ENCODE data around the gene RNU1-2. TPM values are rescaled to one million over a fixed set of nuclear protein-coding genes. Genes with fewer than 3 reads are reported as not detected.
"Not testable (repeated sequence)": the region's sequence is repeated elsewhere in the genome, so short reads cannot be mapped to it uniquely, and the experiment has no call there.

Gene RNU1-2
- total RNA-seq (2012; rRNA removed), result under 0.01 TPM in 2 replicates
- polyA plus RNA-seq (2012; rRNA removed), result not detected in 2 replicates
- polyA plus RNA-seq (2012; cell fraction: cytosol; rRNA removed), result not detected in 2 replicates
- polyA plus RNA-seq (2012; cell fraction: nucleus; rRNA removed; ENCODE audit: low replicate concordance), result not detected in 2 replicates
- Bru-seq, nascent RNA, result percentile 81 among the genes with signal in this experiment
- BruChase-seq, experiment 1, labeled RNA remaining after a 6-hour chase, result percentile 47 among the genes with signal in this experiment
- percentile 54 among the genes with signal in this experiment for BruChase-seq, experiment 2, labeled RNA remaining after a 2-hour chase
- long read RNA-seq, result 0 reads

DNA sequence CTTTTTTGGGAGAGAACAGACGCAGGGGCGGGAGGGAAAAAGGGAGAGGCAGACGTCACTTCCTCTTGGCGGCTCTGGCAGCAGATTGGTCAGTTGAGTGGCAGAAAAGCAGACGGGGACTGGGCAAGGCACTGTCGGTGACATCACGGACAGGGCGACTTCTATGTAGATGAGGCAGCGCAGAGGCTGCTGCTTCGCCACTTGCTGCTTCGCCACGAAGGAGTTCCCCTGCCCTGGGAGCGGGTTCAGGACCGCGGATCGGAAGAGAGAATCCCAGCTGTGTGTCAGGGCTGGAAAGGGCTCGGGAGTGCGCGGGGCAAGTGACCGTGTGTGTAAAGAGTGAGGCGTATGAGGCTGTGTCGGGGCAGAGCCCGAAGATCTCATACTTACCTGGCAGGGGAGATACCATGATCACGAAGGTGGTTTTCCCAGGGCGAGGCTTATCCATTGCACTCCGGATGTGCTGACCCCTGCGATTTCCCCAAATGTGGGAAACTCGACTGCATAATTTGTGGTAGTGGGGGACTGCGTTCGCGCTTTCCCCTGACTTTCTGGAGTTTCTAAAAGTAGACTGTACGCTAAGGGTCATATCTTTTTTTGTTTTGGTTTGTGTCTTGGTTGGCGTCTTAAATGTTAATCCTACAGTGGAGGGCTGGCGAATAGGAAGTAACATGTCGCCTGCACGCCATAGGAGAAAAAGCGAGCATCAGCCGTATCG lies at the start of gene RNU1-2:
Gene RNU1-2, plus strand, starts transcription at position 383 of the 718 bp plus-strand sequence.
- H4K5ac ChIP-seq (ENCODE audit: low read depth, low read length), result peak within 1 kb of the TSS; percentile 87
- H3K36me3 ChIP-seq (ENCODE audit: control insufficient read depth, insufficient read depth, low read length); CTCF ChIA-PET; H2BK15ac ChIP-seq (ENCODE audit: low read depth, low read length); in situ Hi-C loops (cut with MboI; ENCODE audit: low sequenced_read_pairs); H3K79me1 ChIP-seq (ENCODE audit: low read depth in 1 of 2, low read length in 2 of 2); H3K9me1 ChIP-seq (ENCODE audit: insufficient read depth, low read length); H3K9me3 ChIP-seq (ENCODE audit: control insufficient read depth, insufficient read depth, low read length); dilution Hi-C loops (cut with HindIII; ENCODE audit: low sequenced_read_pairs, unreplicated experiment); H3K4me1 ChIP-seq (ENCODE audit: control insufficient read depth, insufficient read depth, low read length); H3K27me3 ChIP-seq (ENCODE audit: control insufficient read depth, insufficient read depth, low read length); H2AK9ac ChIP-seq (replicated peaks; ENCODE audit: low read depth, low read length, poor library complexity); POLR2A ChIA-PET (ENCODE audit: unreplicated experiment): not testable (repeated sequence)
- peak within 1 kb of the TSS; percentile 90 for H2BK5ac ChIP-seq (ENCODE audit: low read depth, low read length, poor library complexity, severe bottlenecking)
- H2BK20ac ChIP-seq (ENCODE audit: low read depth, low read length), result peak within 1 kb of the TSS; percentile 96
- 0% methylated on average over 6 of the region's 39 CpGs; no CpG with 5 or more reads in 1 of the 2 experiments for WGBS, 2 experiments (ENCODE audit: extremely low coverage in 2 of 2, insufficient read length in 1 of 2)
- peak within 1 kb of the TSS; percentile 99 for H4K91ac ChIP-seq (ENCODE audit: insufficient read depth, low read depth, low read length)
- BruUV-seq (replicated peaks), result TSS peak; percentile 98
- intact Hi-C loops (cut with micrococcal nuclease), result loop anchor here (1.0 kb wide), 1 partner anchor 10 kb away; no protein-coding TSS in a partner anchor
- H2AFZ ChIP-seq (replicated peaks; ENCODE audit: low read length, poor library complexity), result peak within 1 kb of the TSS; percentile 78
- H3K18ac ChIP-seq (ENCODE audit: low read depth, low read length), result peak within 1 kb of the TSS; percentile 81
- H3K27ac ChIP-seq (ENCODE audit: insufficient read depth, low read length), result peak within 1 kb of the TSS; percentile 84
- peak within 1 kb of the TSS; percentile 93 for H3K9ac ChIP-seq (ENCODE audit: low read depth, low read length)
- ATAC-seq (ENCODE audit: low read depth), result peak; percentile 100
- H3K4me2 ChIP-seq (ENCODE audit: low read depth, low read length), result peak within 1 kb of the TSS; percentile 89
- H3K56ac ChIP-seq (ENCODE audit: extremely low read depth, insufficient read depth, low read length), result peak within 1 kb of the TSS; percentile 98
- peak; percentile 77 for TF ChIP-seq MAZ (IDR thresholded peaks at IDR 0.05; ENCODE audit: borderline replicate concordance, low read depth, low read length)
- 0 out of 2 replicates have a peak, but pooled peaks have one; percentile 44 for TF ChIP-seq CHD1 (IDR thresholded peaks at IDR 0.05; ENCODE audit: low read depth, low read length)
- TF ChIP-seq BHLHE40 (IDR thresholded peaks at IDR 0.05; ENCODE audit: low read depth, low read length), result peak; percentile 17; the same call in 1 of the 2 replicates
- TF ChIP-seq MAFK (IDR thresholded peaks at IDR 0.05; ENCODE audit: low read depth, low read length), result 0 out of 2 replicates have a peak, but pooled peaks have one; percentile 15
- peak; percentile 95 for TF ChIP-seq POLR2A (IDR thresholded peaks at IDR 0.05; ENCODE audit: low read depth, low read length)
- H3K23ac ChIP-seq (ENCODE audit: low read depth, low read length), result peak within 1 kb of the TSS; percentile 60
- peak within 1 kb of the TSS; percentile 59 for H3K4me3 ChIP-seq (ENCODE audit: insufficient read depth, low read depth, low read length)
- H4K20me1 ChIP-seq (ENCODE audit: insufficient read depth, low read length), result peaks cover 11% of the 10 kb centered on the region
- H2AK5ac ChIP-seq (ENCODE audit: low read depth, low read length), result peak within 1 kb of the TSS; percentile 73
- DNase-seq, result peak; percentile 100
- H2BK120ac ChIP-seq (ENCODE audit: low read depth, low read length), result peak within 1 kb of the TSS; percentile 97
- H4K8ac ChIP-seq (ENCODE audit: low read depth in 2 of 2, low read length in 2 of 2), result peak within 1 kb of the TSS; percentile 87 to 93
- H3K4ac ChIP-seq (ENCODE audit: low read depth, low read length), result peak within 1 kb of the TSS; percentile 96
- peak within 1 kb of the TSS; percentile 84 for H3K14ac ChIP-seq (replicated peaks; ENCODE audit: low read depth, low read length)

DNA sequence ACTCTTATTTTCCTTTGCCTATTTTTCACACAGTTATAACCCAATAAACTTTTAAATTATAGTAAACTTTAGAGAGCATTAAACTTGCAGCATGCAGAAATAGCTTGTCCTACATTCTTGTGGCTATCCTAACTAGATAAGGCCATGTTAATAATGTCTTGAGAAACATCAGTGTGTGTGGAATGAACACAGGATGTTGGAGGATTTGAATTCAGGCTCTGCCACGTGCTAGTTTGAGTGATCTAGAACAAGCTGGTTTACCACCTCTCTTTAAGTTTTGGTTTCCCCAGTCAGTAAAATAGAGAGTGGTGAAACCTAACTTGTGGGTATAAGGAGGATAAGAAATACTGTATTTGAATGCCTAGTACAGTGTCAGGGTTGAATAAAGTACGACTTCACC lies 39.6 kb upstream of the RNU1-2 start:
- DNase-seq; H2AK5ac ChIP-seq (ENCODE audit: low read depth, low read length); H3K23ac ChIP-seq (ENCODE audit: low read depth, low read length); H3K9me3 ChIP-seq (ENCODE audit: control insufficient read depth, insufficient read depth, low read length); H3K79me1 ChIP-seq (ENCODE audit: low read depth in 1 of 2, low read length in 2 of 2); H3K27ac ChIP-seq (ENCODE audit: insufficient read depth, low read length); H4K8ac ChIP-seq (ENCODE audit: low read depth in 2 of 2, low read length in 2 of 2); H2BK20ac ChIP-seq (ENCODE audit: low read depth, low read length); H3K4ac ChIP-seq (ENCODE audit: low read depth, low read length); intact Hi-C loops (cut with micrococcal nuclease); H2BK5ac ChIP-seq (ENCODE audit: low read depth, low read length, poor library complexity, severe bottlenecking); H3K4me3 ChIP-seq (ENCODE audit: insufficient read depth, low read depth, low read length); ATAC-seq (ENCODE audit: low read depth); H3K4me2 ChIP-seq (ENCODE audit: low read depth, low read length); H3K4me1 ChIP-seq (ENCODE audit: control insufficient read depth, insufficient read depth, low read length); H2AK9ac ChIP-seq (replicated peaks; ENCODE audit: low read depth, low read length, poor library complexity); H3K36me3 ChIP-seq (ENCODE audit: control insufficient read depth, insufficient read depth, low read length); H2AFZ ChIP-seq (replicated peaks; ENCODE audit: low read length, poor library complexity); H3K27me3 ChIP-seq (ENCODE audit: control insufficient read depth, insufficient read depth, low read length); H3K14ac ChIP-seq (replicated peaks; ENCODE audit: low read depth, low read length); H3K9ac ChIP-seq (ENCODE audit: low read depth, low read length); H3K18ac ChIP-seq (ENCODE audit: low read depth, low read length); H4K91ac ChIP-seq (ENCODE audit: insufficient read depth, low read depth, low read length); H2BK120ac ChIP-seq (ENCODE audit: low read depth, low read length); H2BK15ac ChIP-seq (ENCODE audit: low read depth, low read length); H3K9me1 ChIP-seq (ENCODE audit: insufficient read depth, low read length); H3K56ac ChIP-seq (ENCODE audit: extremely low read depth, insufficient read depth, low read length); BruUV-seq (replicated peaks); H4K20me1 ChIP-seq (ENCODE audit: insufficient read depth, low read length); H4K5ac ChIP-seq (ENCODE audit: low read depth, low read length); in situ Hi-C loops (cut with MboI; ENCODE audit: low sequenced_read_pairs); POLR2A ChIA-PET (ENCODE audit: unreplicated experiment); CTCF ChIA-PET; dilution Hi-C loops (cut with HindIII; ENCODE audit: low sequenced_read_pairs, unreplicated experiment): not testable (repeated sequence)
- WGBS, 2 experiments (ENCODE audit: extremely low coverage in 2 of 2, insufficient read length in 1 of 2), result no CpG with 5 or more reads among the region's 2 CpGs
